K562 (cell line): ENCODE results near the gene NR0B2. TPM values are rescaled to one million over a fixed set of nuclear protein-coding genes. Genes with fewer than 3 reads are reported as not detected.

Experiments
- ATAC-seq: fragments of 200-7000 bp; cut with Tn5 transposase; 3 replicates; pipeline ENCODE4 v1.9.1; 2020; ENCODE audit warnings: moderate library complexity
- BruUV-seq: library from RNA; stranded (reverse); fragments of 400-500 nt; replicated peaks from 2 replicates; lab custom pipeline; 2021; lab: Mats Ljungman, UMichigan
- CTCF ChIA-PET: fragments of 300-600 bp; formaldehyde crosslinking; extraction: SDS; loops from one replicate; lab custom pipeline; 2021; ENCODE audit warnings: low intra/inter-chr PET ratio; lab: Yijun Ruan, JAX
- POLR2A ChIA-PET: fragments of 300-600, 350-650 bp; sonication (Branson Sonifier 250); formaldehyde crosslinking; extraction: SDS; loops from one replicate; lab custom pipeline; 2021; ENCODE audit warnings: antibody characterized with exemption, inconsistent platforms; lab: Yijun Ruan, JAX
- DNase-seq, 4 experiments: peaks; one replicate each; pipeline versions ENCODE4 v3.0.0 to v3.0.0-alpha.2; 2011 to 2018; ENCODE audit warnings: low spot score in 3 of 4, mixed read lengths in 3 of 4; ENCODE audit errors: extremely low read depth in 1 of 4
- FAIRE-seq: peaks from 2 replicates; lab custom pipeline; 2011; peaks lifted over from hg19 to GRCh38; lab: Jason Lieb, UNC
- H2AFZ ChIP-seq: 2 replicates; pipeline ENCODE4 v1.6.0; 2011; ENCODE audit warnings: low read depth, low read length, control low read depth, inconsistent platforms
- H3K27ac ChIP-seq: fragments of 200-600 bp; 3 replicates; pipeline ENCODE4 v1.8.0; 2011; ENCODE audit warnings: low read depth, mild to moderate bottlenecking, control low read depth, inconsistent platforms, low read length, moderate library complexity, mixed read lengths; ENCODE audit errors: extremely low read depth
- H3K27me3 ChIP-seq, 2 experiments: fragments of 300-600 bp in 1 of 2; 2 replicates in 1 of 2; 3 replicates in 1 of 2; pipeline versions ENCODE4 v1.6.0 to v1.8.0; 2011; ENCODE audit warnings: inconsistent platforms in 2 of 2, low read length in 2 of 2, mild to moderate bottlenecking in 1 of 2, mixed read lengths in 1 of 2, moderate library complexity in 1 of 2; ENCODE audit not compliant: control insufficient read depth in 2 of 2, insufficient read depth in 2 of 2
- H3K36me3 ChIP-seq: fragments of 300-600 bp; 3 replicates; pipeline ENCODE4 v1.8.0; 2011; ENCODE audit warnings: mild to moderate bottlenecking, low read length, inconsistent platforms; ENCODE audit not compliant: control insufficient read depth, insufficient read depth
- H3K4me1 ChIP-seq, 2 experiments: fragments of 200-600 bp in 1 of 2; replicated peaks in 1 of 2; 2 replicates in 1 of 2; 3 replicates in 1 of 2; pipeline versions ENCODE4 v1.5.1 to v1.8.0; 2011; ENCODE audit warnings: inconsistent platforms in 2 of 2, low read length in 2 of 2, mild to moderate bottlenecking in 1 of 2, mixed read lengths in 1 of 2, moderate library complexity in 1 of 2; ENCODE audit not compliant: control insufficient read depth in 2 of 2, insufficient read depth in 2 of 2
- H3K4me2 ChIP-seq: 2 replicates; pipeline ENCODE4 v1.6.1; 2011; ENCODE audit warnings: low read length, control low read depth, inconsistent platforms, mixed read lengths; ENCODE audit not compliant: insufficient read depth
- H3K4me3 ChIP-seq: fragments of 200-600 bp; sonication (generic), shearing (Covaris generic); 2 replicates; pipeline ENCODE4 v1.5.1; 2016; ENCODE audit warnings: control low read depth, inconsistent platforms
- H3K79me2 ChIP-seq: fragments of 200-600 bp; 3 replicates; pipeline ENCODE4 v1.8.0; 2011; ENCODE audit warnings: low read length, inconsistent platforms; ENCODE audit not compliant: control insufficient read depth, insufficient read depth
- H3K9ac ChIP-seq, 2 experiments: 2 replicates each; pipeline versions ENCODE4 v1.6.0 to v1.6.1; 2011; ENCODE audit warnings: low read depth in 2 of 2, low read length in 2 of 2, control low read depth in 1 of 2, inconsistent platforms in 1 of 2, mild to moderate bottlenecking in 1 of 2, mixed read lengths in 1 of 2; ENCODE audit not compliant: insufficient read depth in 1 of 2
- H3K9me1 ChIP-seq: one replicate; pipeline ENCODE4 v1.6.0; 2011; ENCODE audit warnings: inconsistent platforms, mild to moderate bottlenecking, low read length, moderate library complexity; ENCODE audit not compliant: control insufficient read depth, insufficient read depth
- H3K9me3 ChIP-seq: replicated peaks from 2 replicates; pipeline ENCODE4 v1.5.1; 2011; ENCODE audit warnings: low read depth, low read length, inconsistent platforms; ENCODE audit not compliant: control insufficient read depth, insufficient read depth
- H4K20me1 ChIP-seq: replicated peaks from 2 replicates; pipeline ENCODE4 v1.6.1; 2011; ENCODE audit warnings: low read length, inconsistent platforms, mixed read lengths; ENCODE audit not compliant: control insufficient read depth, insufficient read depth
- BRF1 ChIP-seq: IDR thresholded peaks from 3 replicates; pipeline ENCODE4 v1.6.1; 2011; ENCODE audit warnings: borderline replicate concordance, mild to moderate bottlenecking; ENCODE audit not compliant: insufficient read length; ENCODE audit errors: extremely low read depth
- CBFA2T3 ChIP-seq: fragments of 450-650 bp; IDR thresholded peaks from 2 replicates; pipeline ENCODE4 v1.6.1; 2017
- CTBP1 ChIP-seq: fragments of 450-650 bp; IDR thresholded peaks from 2 replicates; pipeline ENCODE4 v1.6.1; 2016; ENCODE audit warnings: borderline replicate concordance
- KAT8 ChIP-seq: fragments of 450-650 bp; IDR thresholded peaks from 2 replicates; pipeline ENCODE4 v1.6.1; 2016; ENCODE audit warnings: low read depth, mild to moderate bottlenecking
- KDM1A ChIP-seq, 2 experiments: fragments of 450-650 bp; IDR thresholded peaks; 2 replicates each; pipeline ENCODE4 v1.6.1; 2016; ENCODE audit warnings: mild to moderate bottlenecking in 2 of 2
- MLLT1 ChIP-seq, 2 experiments: fragments of 450-650 bp; IDR thresholded peaks; 2 replicates each; pipeline ENCODE4 v1.6.1; 2016
- NEUROD1 ChIP-seq: fragments of 150-350 bp; IDR thresholded peaks from 2 replicates; pipeline ENCODE4 v1.6.1; 2014; ENCODE audit warnings: borderline replicate concordance, low read length, low read depth; ENCODE audit not compliant: partially characterized antibody
- NR2C1 ChIP-seq, 2 experiments: fragments of 450-650 bp; IDR thresholded peaks; 2 replicates each; pipeline ENCODE4 v1.6.1; 2017; ENCODE audit warnings: mild to moderate bottlenecking in 2 of 2, antibody characterized with exemption in 1 of 2, inconsistent platforms in 1 of 2, missing compliant biosample characterization in 1 of 2, missing genetic modification characterization in 1 of 2
- NR2C2 ChIP-seq, 2 experiments: fragments of 200-800 bp in 1 of 2; sonication (Bioruptor generic) in 1 of 2; sonication (generic) in 1 of 2; formaldehyde crosslinking in 1 of 2; IDR thresholded peaks; 2 replicates each; pipeline versions ENCODE4 v1.6.1 to v1.8.0; 2016 to 2022; ENCODE audit warnings: mild to moderate bottlenecking in 1 of 2, missing compliant biosample characterization in 1 of 2, missing genetic modification characterization in 1 of 2, missing genetic modification reagents in 1 of 2
- PYGO2 ChIP-seq: fragments of 450-650 bp; IDR thresholded peaks from 2 replicates; pipeline ENCODE4 v1.6.1; 2016; ENCODE audit warnings: mild to moderate bottlenecking, missing genetic modification characterization, moderate library complexity, missing compliant biosample characterization
- RCOR1 ChIP-seq, 2 experiments: IDR thresholded peaks; 2 replicates each; pipeline ENCODE4 v1.6.1; 2012; ENCODE audit warnings: low read depth in 2 of 2, low read length in 2 of 2, borderline replicate concordance in 1 of 2, improper control_type of control experiment in 1 of 2
- SMAD2 ChIP-seq: fragments of 150-350 bp; IDR thresholded peaks from 2 replicates; pipeline ENCODE4 v1.6.1; 2014; ENCODE audit warnings: low read depth, mild to moderate bottlenecking, low read length
- ZBTB26 ChIP-seq: fragments of 450-650 bp; formaldehyde crosslinking; IDR thresholded peaks from 2 replicates; pipeline ENCODE4 v1.4.0; 2022; ENCODE audit warnings: missing genetic modification characterization
- ZNF184 ChIP-seq: sonication (generic); formaldehyde crosslinking; IDR thresholded peaks from 2 replicates; pipeline ENCODE4 v1.5.0; 2020; ENCODE audit warnings: missing genetic modification reagents
- ZNF24 ChIP-seq: fragments of 450-650 bp; IDR thresholded peaks from 2 replicates; pipeline ENCODE4 v1.6.1; 2016
- WGBS: fragments of 100-300 bp; shearing (Covaris generic); methylation state at CpG from one replicate; pipeline ENCODE4 v1.1.6; 2016; ENCODE audit warnings: low coverage, mixed read lengths; ENCODE audit not compliant: insufficient coverage; ENCODE audit errors: missing lambda C conversion rate; 5-methylcytosine and 5-hydroxymethylcytosine counted together
- in situ Hi-C: fragments of 300-500 bp; cut with MboI; formaldehyde crosslinking; loops from 4 replicates; pipeline ENCODE4 v1.15.0; 2018; ENCODE audit warnings: inconsistent platforms, mixed read lengths
- intact Hi-C: fragments of 100-400 bp; cut with micrococcal nuclease; formaldehyde crosslinking; loops from 2 replicates; pipeline ENCODE4 v1.14.2; 2022
- polyA plus RNA-seq, 8 experiments: library from polyadenylated mRNA; depleted of rRNA in 4 of 8; stranded (reverse) in 5 of 8; unstranded in 3 of 8; fragments of >200 nt; fragmentation: Nextera tagmentation in 2 of 8; fragmentation: Illumina TruSeq in 1 of 8; extraction: Ambion mirVana in 2 of 8; extraction: Trizol in 1 of 8; gene quantifications; 2 replicates each; pipeline versions ENCODE4 v1.2.1 to v1.2.3, GENCODE V29; 2011 to 2014; ENCODE audit warnings: inconsistent platforms in 1 of 8, missing spikeins in 1 of 8
- total RNA-seq, 7 experiments: library from RNA; depleted of rRNA in 6 of 7; stranded (reverse); fragments of >200 nt in 6 of 7; fragmentation: Illumina TruSeq in 2 of 7; extraction: Trizol in 2 of 7; gene quantifications; 2 replicates each; pipeline versions ENCODE4 v1.2.1 to v1.2.3, GENCODE V29; 2011 to 2021; ENCODE audit warnings: low replicate concordance in 1 of 7
- TF ChIP-seq, protein P1 (sequence below): fragments of 250-450 bp; sonication (Bioruptor Pico); IDR thresholded peaks from 2 replicates; pipeline ENCODE4 v1.8.0; 2022; ENCODE audit warnings: inconsistent platforms

NR0B2 gene
- total and polyA plus RNA-seq, 9 of the 15 experiments (the other 6 are each of a cell fraction or from before 2014, with no cell fraction given): not detected

GRCh38 chr1:26938004-26938658, 24.4 kb upstream of the NR0B2 start:
- BruUV-seq: no TSS peak
- no peak overlapping the region for H3K4me3 ChIP-seq
- H4K20me1 ChIP-seq: 0 out of 2 replicates have a peak, but pooled peaks cover 10% of the 10 kb centered on the region
- H3K4me2 ChIP-seq: no peak overlapping the region
- H2AFZ ChIP-seq: no peak overlapping the region
- 59% methylated on average over 4 of the region's 4 CpGs for WGBS
- no peak overlapping the region for H3K27ac ChIP-seq
- no peaks in the 10 kb centered on the region for H3K9me3 ChIP-seq
- peak in 1 of 4 experiments; percentile 48 for DNase-seq
- H3K36me3 ChIP-seq: peaks cover 86% of the 10 kb centered on the region
- peak; percentile 71 for ATAC-seq
- intact Hi-C loops: no loop called here
- ChIA-PET POLR2A (interaction anchor here (0.7 to 2.3 kb wide), 4 partner anchors 9 to 89 kb away, joined by 3 to 12 read pairs (median 6); no protein-coding TSS in a partner anchor), CTCF (no interaction called here)
- H3K27me3 ChIP-seq: no peaks in the 10 kb centered on the region
- no peaks in the 10 kb centered on the region; a peak in 1 of 5 replicates for H3K4me1 ChIP-seq
- in situ Hi-C loops: no loop called here
- no peak overlapping the region; a peak in 1 of 4 replicates for H3K9ac ChIP-seq
- peak; percentile 55 for FAIRE-seq
- H3K9me1 ChIP-seq: no peaks in the 10 kb centered on the region
- H3K79me2 ChIP-seq: peaks cover 49% of the 10 kb centered on the region
- TF ChIP-seq ZBTB26 (CRISPR knock-in tag): no peak
- no peak for TF ChIP-seq ZNF24
- TF ChIP-seq ZNF184 (CRISPR knock-in tag): no peak
- TF ChIP-seq CBFA2T3: peak; percentile 19; the same call in 1 of the 2 replicates
- TF ChIP-seq RCOR1 (IDR thresholded peaks at IDR 0.05; ENCODE audit: borderline replicate concordance in 1 of 2, low read depth in 2 of 2, low read length in 2 of 2): peak in 1 of 2 experiments; percentile 58; a peak in 1 of 4 replicates
- no peak for TF ChIP-seq MLLT1 (IDR thresholded peaks at IDR 0.05)
- TF ChIP-seq SMAD2: no peak
- TF ChIP-seq NEUROD1: no peak
- peak; percentile 53 to 69 for TF ChIP-seq KDM1A (IDR thresholded peaks at IDR 0.05)
- no peak for TF ChIP-seq NR2C1 (IDR thresholded peaks at IDR 0.05)
- TF ChIP-seq NR2C1 (tag; IDR thresholded peaks at IDR 0.05): peak; percentile 58; the same call in 1 of the 2 replicates
- no peak for TF ChIP-seq NR2C2 (CRISPR knock-in tag; IDR thresholded peaks at IDR 0.05)
- TF ChIP-seq NR2C2 (tag; IDR thresholded peaks at IDR 0.05): peak; percentile 70; the same call in 1 of the 2 replicates
- no peak for TF ChIP-seq KAT8
- no peak for TF ChIP-seq BRF1
- TF ChIP-seq, protein P1, sequence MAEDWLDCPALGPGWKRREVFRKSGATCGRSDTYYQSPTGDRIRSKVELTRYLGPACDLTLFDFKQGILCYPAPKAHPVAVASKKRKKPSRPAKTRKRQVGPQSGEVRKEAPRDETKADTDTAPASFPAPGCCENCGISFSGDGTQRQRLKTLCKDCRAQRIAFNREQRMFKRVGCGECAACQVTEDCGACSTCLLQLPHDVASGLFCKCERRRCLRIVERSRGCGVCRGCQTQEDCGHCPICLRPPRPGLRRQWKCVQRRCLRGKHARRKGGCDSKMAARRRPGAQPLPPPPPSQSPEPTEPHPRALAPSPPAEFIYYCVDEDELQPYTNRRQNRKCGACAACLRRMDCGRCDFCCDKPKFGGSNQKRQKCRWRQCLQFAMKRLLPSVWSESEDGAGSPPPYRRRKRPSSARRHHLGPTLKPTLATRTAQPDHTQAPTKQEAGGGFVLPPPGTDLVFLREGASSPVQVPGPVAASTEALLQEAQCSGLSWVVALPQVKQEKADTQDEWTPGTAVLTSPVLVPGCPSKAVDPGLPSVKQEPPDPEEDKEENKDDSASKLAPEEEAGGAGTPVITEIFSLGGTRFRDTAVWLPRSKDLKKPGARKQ (CRISPR knock-in tag): no peak
- peak; percentile 40; the same call in 1 of the 2 replicates for TF ChIP-seq CTBP1
- TF ChIP-seq PYGO2: no peak
